Naive thymus-derived CD8-positive, alpha-beta T cell (primary cell): ENCODE data around the gene RALGAPA2. TPM values are rescaled to one million over a fixed set of nuclear protein-coding genes. Genes with fewer than 3 reads are reported as not detected.

Experiments
- ATAC-seq, 2 donors: fragments of 150-1000 bp; cut with Tn5 transposase in 1 of 2; sonication (Bioruptor Pico), chemical (Tn5 transposase) in 1 of 2; 1 replicate in 1 of 2; 2 replicates in 1 of 2; pipeline ENCODE4 v1.10.0; 2021; ENCODE audit warnings: mild to moderate bottlenecking in 2 of 2, moderate library complexity in 2 of 2
- POLR2A ChIA-PET: fragments of 350-600 bp; sonication (Branson Sonifier 250); formaldehyde crosslinking; loops from one replicate; lab custom pipeline; 2021; ENCODE audit warnings: antibody characterized with exemption; lab: Charles Lee
- DNase-seq, 10 donors: peaks; one replicate each; pipeline versions ENCODE4 v3.0.0 to v3.0.0-alpha.2; 2020 to 2022
- H3K27ac Mint-ChIP-seq, 10 donors: one replicate each; pipeline ENCODE4 v1.8.0; 2020 to 2022; ENCODE audit warnings: mild to moderate bottlenecking in 10 of 10, mixed read lengths in 10 of 10, moderate library complexity in 4 of 10, inconsistent platforms in 1 of 10
- H3K27me3 Mint-ChIP-seq, 5 donors: one replicate each; pipeline ENCODE4 v1.8.0; 2021 to 2022; ENCODE audit warnings: mixed read lengths in 5 of 5
- H3K36me3 Mint-ChIP-seq, 3 donors: one replicate each; pipeline ENCODE4 v1.8.0; 2020 to 2022; ENCODE audit warnings: mixed read lengths in 3 of 3, mild to moderate bottlenecking in 2 of 3, inconsistent platforms in 1 of 3
- H3K4me1 Mint-ChIP-seq, 4 donors: one replicate each; pipeline ENCODE4 v1.8.0; 2021 to 2022; ENCODE audit warnings: mixed read lengths in 4 of 4
- H3K4me3 Mint-ChIP-seq, 10 donors: one replicate each; pipeline ENCODE4 v1.8.0; 2020 to 2022; ENCODE audit warnings: mild to moderate bottlenecking in 10 of 10, mixed read lengths in 10 of 10, moderate library complexity in 6 of 10, inconsistent platforms in 1 of 10
- H3K9me3 Mint-ChIP-seq, 9 donors: one replicate each; pipeline ENCODE4 v1.8.0; 2020 to 2022; ENCODE audit warnings: mixed read lengths in 9 of 9, mild to moderate bottlenecking in 3 of 9, inconsistent platforms in 1 of 9, moderate library complexity in 1 of 9
- polyA plus RNA-seq, 3 donors: library from polyadenylated mRNA; unstranded; fragments of 300-500 nt; fragmentation: Illumina TruSeq; gene quantifications; one replicate each; pipeline ENCODE4 v1.2.3, GENCODE V29; 2021
- total RNA-seq, 8 experiments: library from RNA in 2 of 8; stranded (reverse) in 2 of 8; gene quantifications; one replicate each; pipeline ENCODE4 v1.2.3 and lab custom pipeline; 2021 to 2026

Gene RALGAPA2
- total and polyA plus RNA-seq, 5 experiments from 2014 or later, result 4.5 to 32.0 (median 6.8) TPM

DNA sequence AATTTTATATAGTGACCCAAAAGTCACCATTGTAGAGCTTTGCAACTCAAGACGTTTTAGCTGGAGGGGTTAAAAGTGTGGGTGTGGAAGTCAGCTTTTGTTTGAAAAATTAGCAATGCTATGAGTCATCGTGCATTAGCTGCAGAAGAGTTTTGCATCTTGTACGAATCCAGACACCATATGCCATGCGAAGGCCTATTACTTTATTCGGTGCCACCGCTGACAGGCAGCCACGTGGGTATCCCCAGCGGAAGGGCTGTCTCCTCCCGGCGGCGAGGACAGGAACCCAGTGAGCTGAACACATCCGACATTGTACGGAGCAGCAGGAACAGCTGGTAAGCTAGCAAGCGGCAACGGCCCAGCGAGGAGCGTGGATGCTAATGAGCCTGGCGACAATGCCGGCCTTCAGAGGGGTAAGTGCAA, 260.2 kb downstream of the RALGAPA2 start:
- ATAC-seq, result peak; percentile 76 to 77
- Mint-ChIP-seq H3K9me3 (no peaks in the 10 kb centered on the region), H3K36me3 (peaks cover 0 to 42% (median 14%) of the 10 kb centered on the region in 3 donors), H3K27me3 (no peaks in the 10 kb centered on the region), H3K4me1 (peaks cover 6 to 24% (median 20%) of the 10 kb centered on the region in 4 donors), H3K4me3 (peak overlapping the region; percentile 16 to 81 (median 63)), H3K27ac (peak overlapping the region in 4 of 10 donors; percentile 13 to 77 (median 34))
- POLR2A ChIA-PET, result no interaction called here
- peak in 7 of 10 donors; percentile 2 to 32 (median 24) for DNase-seq

DNA sequence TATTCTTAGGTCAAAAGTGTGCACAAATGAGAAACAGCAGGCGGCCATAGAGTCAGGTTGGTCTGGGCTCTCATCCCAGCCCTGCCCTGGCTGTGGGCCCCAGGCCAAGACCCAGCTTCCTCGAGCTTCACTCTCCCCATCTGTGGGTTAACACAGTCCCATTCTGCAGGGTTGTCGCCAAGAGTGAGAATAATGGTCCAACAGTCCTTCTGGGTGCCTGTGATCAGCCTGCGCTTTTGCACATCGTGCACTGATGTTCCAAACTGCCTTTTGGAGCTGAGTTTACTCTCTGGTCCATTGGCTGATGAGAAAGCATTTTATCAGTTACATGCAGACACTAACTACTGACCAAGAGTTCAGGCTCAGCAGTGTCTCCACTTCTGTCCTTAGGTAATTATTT, 261.9 kb downstream of the RALGAPA2 start:
- POLR2A ChIA-PET, result no interaction called here
- no peaks in the 10 kb centered on the region for H3K9me3 Mint-ChIP-seq

DNA sequence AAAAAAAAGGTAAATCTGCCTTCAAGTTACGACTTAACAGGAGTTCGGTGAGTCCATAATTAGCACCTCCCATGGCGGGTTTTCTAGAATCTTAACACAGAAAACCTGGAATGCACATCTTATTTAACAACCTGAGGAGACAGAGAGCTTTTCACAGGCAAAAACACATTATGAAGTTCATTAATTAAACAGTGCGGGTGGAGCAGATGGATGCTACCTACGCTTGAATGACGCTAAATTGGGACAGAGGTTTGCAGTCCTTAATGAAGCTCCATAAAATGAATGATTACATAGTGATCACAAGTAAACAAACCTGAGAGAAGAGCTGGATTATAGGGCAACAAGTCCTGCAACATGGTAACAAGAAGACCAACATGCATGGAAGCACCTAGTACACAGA, 263.6 kb downstream of the RALGAPA2 start:
- H3K36me3 Mint-ChIP-seq, result peaks cover 0 to 21% (median 5%) of the 10 kb centered on the region in 3 donors
- DNase-seq, result no peak
- POLR2A ChIA-PET, result no interaction called here

More for the DNA sequence above, 261.9 kb downstream of the RALGAPA2 start:
- DNase-seq (no peak), ATAC-seq (no peak)
- peaks cover 6 to 24% (median 22%) of the 10 kb centered on the region in 4 donors for H3K4me1 Mint-ChIP-seq
- peaks cover 0 to 26% (median 8%) of the 10 kb centered on the region in 3 donors for H3K36me3 Mint-ChIP-seq
- H3K4me3 Mint-ChIP-seq, result no peak overlapping the region
- no peak overlapping the region for H3K27ac Mint-ChIP-seq
- no peaks in the 10 kb centered on the region for H3K27me3 Mint-ChIP-seq

DNA sequence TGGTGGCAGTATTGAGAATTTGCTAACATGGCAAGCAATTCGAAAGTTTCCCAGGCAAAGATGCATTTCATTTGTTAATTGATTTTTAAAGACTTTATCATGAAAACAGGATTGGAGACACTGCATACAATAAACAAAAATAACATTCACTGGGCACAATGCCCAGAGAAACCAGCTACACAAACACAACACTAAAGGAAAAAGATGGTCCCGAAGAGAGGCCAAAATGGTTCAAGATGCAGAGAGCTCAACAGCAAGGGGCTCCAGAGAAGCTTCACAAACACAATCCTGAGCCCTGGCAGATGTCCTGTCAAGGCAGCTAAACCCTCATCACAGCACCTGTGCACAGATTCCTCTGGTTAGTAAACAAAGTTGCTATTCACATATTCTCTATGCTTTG, 265.2 kb downstream of the RALGAPA2 start:
- no peak for DNase-seq
- H3K36me3 Mint-ChIP-seq, result peaks cover 0 to 20% (median 2%) of the 10 kb centered on the region in 3 donors
- no peak overlapping the region for H3K27ac Mint-ChIP-seq
- H3K27me3 Mint-ChIP-seq, result no peaks in the 10 kb centered on the region
- no peak overlapping the region for H3K4me3 Mint-ChIP-seq
- POLR2A ChIA-PET, result no interaction called here
- peaks cover 3 to 24% (median 10%) of the 10 kb centered on the region in 4 donors for H3K4me1 Mint-ChIP-seq
- H3K9me3 Mint-ChIP-seq, result no peaks in the 10 kb centered on the region
- no peak for ATAC-seq

More for the DNA sequence above, 263.6 kb downstream of the RALGAPA2 start:
- no peak overlapping the region for H3K4me3 Mint-ChIP-seq
- no peak for ATAC-seq
- H3K27me3 Mint-ChIP-seq, result no peaks in the 10 kb centered on the region
- no peak overlapping the region for H3K27ac Mint-ChIP-seq
- no peaks in the 10 kb centered on the region for H3K9me3 Mint-ChIP-seq
- peaks cover 7 to 27% (median 20%) of the 10 kb centered on the region in 4 donors for H3K4me1 Mint-ChIP-seq

DNA sequence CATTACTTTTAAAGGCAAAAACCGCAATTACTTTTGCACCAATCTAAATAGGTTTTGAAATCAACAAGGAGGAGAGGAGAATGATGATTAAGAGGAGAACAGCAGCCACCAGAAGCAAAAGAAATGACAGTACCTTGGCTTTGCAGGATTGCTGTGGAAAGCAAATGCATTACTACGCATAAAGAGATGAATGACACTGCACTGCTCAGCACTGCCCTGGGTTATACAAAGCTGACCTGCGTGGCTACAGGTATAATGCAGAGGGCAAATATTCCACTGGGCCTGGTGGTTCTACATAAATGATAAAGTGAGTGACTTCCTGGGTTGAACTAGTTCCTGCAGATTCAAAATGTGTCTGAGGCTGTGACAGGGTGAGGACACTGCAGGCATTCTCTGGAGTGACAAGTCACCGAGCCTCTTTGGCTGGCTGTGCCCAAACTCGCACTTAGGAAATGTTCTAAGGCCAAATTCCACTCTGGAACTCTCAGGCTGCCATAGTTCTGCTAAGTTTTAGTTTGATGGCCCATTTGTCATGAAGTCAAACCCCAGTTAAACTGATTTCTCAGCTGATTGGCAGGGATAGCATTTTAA, 265.9 kb downstream of the RALGAPA2 start:
- peaks cover 3 to 22% (median 9%) of the 10 kb centered on the region in 4 donors for H3K4me1 Mint-ChIP-seq
- H3K9me3 Mint-ChIP-seq, result no peaks in the 10 kb centered on the region
- no peak overlapping the region for H3K4me3 Mint-ChIP-seq
- peaks cover 0 to 23% (median 2%) of the 10 kb centered on the region in 3 donors for H3K36me3 Mint-ChIP-seq
- H3K27ac Mint-ChIP-seq, result no peak overlapping the region
- DNase-seq, result no peak
- H3K27me3 Mint-ChIP-seq, result no peaks in the 10 kb centered on the region
- POLR2A ChIA-PET, result no interaction called here
- no peak for ATAC-seq

DNA sequence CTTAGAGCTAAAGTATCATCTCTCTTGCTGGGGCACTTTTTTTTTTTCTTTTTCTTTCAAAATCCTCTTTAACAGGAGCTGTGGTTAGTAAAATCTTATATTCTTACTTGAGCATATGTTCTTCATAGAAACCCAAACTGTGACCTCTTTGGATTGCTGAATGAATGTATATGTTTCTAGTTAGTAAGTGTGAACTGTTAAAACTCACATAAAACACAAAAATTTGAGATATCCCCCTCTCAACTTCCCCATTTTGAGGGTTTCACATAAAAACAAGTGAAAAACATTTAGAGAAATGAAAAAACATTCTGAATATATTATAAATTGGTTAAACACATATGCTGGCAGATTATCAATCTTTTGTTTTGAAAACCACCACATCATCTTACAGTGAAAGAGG, 266.4 kb downstream of the RALGAPA2 start:
- POLR2A ChIA-PET, result no interaction called here
- Mint-ChIP-seq H3K27ac (no peak overlapping the region), H3K4me1 (peaks cover 3 to 25% (median 9%) of the 10 kb centered on the region in 4 donors), H3K27me3 (no peaks in the 10 kb centered on the region), H3K4me3 (no peak overlapping the region), H3K9me3 (no peaks in the 10 kb centered on the region), H3K36me3 (peaks cover 0 to 29% (median 7%) of the 10 kb centered on the region in 3 donors)
- DNase-seq (no peak), ATAC-seq (no peak)

DNA sequence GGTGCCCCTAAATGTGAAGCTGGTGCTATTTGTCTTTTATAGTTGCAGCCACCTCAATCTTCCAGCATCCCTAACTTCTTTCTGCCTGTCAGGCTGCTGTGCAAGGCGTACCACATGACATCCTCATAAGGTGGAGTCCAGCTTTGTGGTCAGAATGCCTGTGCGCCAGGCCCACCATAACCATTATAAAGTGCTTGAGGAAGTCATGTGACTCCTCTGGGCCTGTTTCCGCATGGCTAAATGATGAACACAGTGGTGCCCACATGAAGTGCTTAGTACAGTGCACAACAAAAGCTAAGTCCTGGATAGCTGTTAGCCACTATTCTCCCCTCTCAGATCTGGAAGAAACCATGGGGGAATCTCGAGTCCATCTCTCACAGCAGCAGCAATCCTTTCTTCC, 268.9 kb downstream of the RALGAPA2 start:
- no peak for DNase-seq
- no peak overlapping the region for H3K4me3 Mint-ChIP-seq
- peak overlapping the region in 3 of 10 donors; percentile 12 to 27 (median 15) for H3K27ac Mint-ChIP-seq
- no peak for ATAC-seq
- H3K9me3 Mint-ChIP-seq, result no peaks in the 10 kb centered on the region
- H3K27me3 Mint-ChIP-seq, result no peaks in the 10 kb centered on the region
- peaks cover 3 to 25% (median 9%) of the 10 kb centered on the region in 4 donors for H3K4me1 Mint-ChIP-seq
- H3K36me3 Mint-ChIP-seq, result peaks cover 0 to 32% (median 9%) of the 10 kb centered on the region in 3 donors
- POLR2A ChIA-PET, result no interaction called here

DNA sequence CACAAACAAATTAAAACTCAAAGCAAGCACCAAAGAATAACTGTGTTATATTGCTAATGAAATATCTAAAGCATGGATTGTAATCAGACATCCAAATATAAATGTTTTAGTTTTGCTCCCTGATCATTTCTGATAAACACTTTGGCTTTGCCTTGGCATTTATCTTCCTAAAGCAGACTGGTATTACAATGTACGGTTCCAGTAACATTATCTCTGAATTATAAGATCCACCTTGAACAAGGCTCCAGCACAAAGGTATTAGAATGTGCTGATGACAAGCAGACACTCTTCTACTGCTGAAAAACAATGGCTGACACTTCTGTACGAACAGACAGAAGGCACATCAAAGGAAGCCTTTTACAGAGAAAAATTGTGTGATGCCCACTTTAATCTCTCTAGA, 270.0 kb downstream of the RALGAPA2 start:
- DNase-seq (no peak), ATAC-seq (no peak)
- peaks cover 4 to 25% (median 10%) of the 10 kb centered on the region in 4 donors for H3K4me1 Mint-ChIP-seq
- no peaks in the 10 kb centered on the region for H3K9me3 Mint-ChIP-seq
- H3K4me3 Mint-ChIP-seq, result no peak overlapping the region
- H3K27ac Mint-ChIP-seq, result no peak overlapping the region
- H3K27me3 Mint-ChIP-seq, result no peaks in the 10 kb centered on the region
- POLR2A ChIA-PET, result no interaction called here
- peaks cover 4 to 37% (median 16%) of the 10 kb centered on the region in 3 donors for H3K36me3 Mint-ChIP-seq

DNA sequence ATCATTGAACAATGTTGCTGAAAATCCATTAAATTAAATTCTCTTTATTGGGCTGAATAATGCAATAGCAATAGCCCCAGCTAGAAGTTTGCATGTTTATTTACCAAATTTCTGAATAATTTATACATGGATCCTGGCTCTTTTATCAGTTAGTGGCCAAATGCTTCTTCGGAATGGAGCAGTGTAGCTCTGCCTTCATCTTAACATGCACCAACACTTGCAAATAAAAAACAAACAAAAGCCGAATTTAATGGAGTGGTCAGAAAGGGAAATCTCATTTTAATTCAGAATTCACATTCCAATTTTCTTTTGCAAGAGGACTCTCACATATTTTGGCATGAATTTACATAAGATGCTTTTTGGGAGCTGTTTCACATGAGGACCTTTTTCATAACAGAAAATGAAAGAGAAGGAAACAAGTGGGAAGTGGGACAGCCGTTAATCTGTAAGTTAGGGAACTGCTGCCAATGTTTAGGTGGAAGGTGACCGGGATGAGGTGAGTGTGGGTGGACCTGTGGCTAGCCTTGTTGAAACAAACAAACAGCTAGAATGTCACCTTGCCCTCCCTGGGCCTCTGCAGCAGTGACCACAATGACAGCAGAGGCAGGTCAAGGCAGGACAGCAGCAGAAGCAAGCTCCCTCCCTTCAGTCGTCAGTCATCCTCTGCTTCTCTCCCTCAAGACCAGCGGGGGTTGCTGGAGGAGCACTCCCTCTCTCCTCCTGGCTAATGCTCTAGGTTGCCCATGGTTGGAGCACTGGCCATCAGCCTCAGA, 271.4 kb downstream of the RALGAPA2 start:
- no peaks in the 10 kb centered on the region for H3K9me3 Mint-ChIP-seq
- ATAC-seq, result no peak
- H3K27ac Mint-ChIP-seq, result no peak overlapping the region
- no peak for DNase-seq
- H3K27me3 Mint-ChIP-seq, result no peaks in the 10 kb centered on the region
- POLR2A ChIA-PET, result no interaction called here
- peaks cover 5 to 45% (median 25%) of the 10 kb centered on the region in 3 donors for H3K36me3 Mint-ChIP-seq
- H3K4me3 Mint-ChIP-seq, result no peak overlapping the region
- peaks cover 2 to 23% (median 11%) of the 10 kb centered on the region in 4 donors for H3K4me1 Mint-ChIP-seq

DNA sequence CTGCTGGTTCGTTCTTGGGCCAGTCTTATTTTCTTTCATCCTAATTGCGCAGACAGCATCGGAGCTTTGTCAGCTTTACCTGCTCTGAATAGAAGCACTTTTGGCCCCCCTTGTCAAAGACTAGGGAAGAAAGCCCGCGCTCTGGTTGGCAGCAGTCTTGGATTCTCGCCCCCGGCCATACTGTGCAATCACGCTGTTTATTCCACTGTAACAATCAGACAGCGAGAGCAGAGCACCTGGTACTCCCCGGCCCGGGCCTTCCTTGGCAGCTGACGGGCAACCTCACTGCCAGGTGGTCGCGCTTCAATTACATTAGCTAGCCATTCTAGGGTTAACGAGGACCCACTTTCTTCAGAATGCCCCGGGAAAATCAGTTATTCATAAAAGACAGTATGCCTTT, 272.0 kb downstream of the RALGAPA2 start:
- ATAC-seq (no peak), DNase-seq (no peak)
- POLR2A ChIA-PET, result no interaction called here
- H3K4me1 Mint-ChIP-seq, result peaks cover 2 to 23% (median 11%) of the 10 kb centered on the region in 4 donors
- H3K27ac Mint-ChIP-seq, result no peak overlapping the region
- no peaks in the 10 kb centered on the region for H3K27me3 Mint-ChIP-seq
- H3K4me3 Mint-ChIP-seq, result no peak overlapping the region
- peaks cover 5 to 47% (median 26%) of the 10 kb centered on the region in 3 donors for H3K36me3 Mint-ChIP-seq
- no peaks in the 10 kb centered on the region for H3K9me3 Mint-ChIP-seq

DNA sequence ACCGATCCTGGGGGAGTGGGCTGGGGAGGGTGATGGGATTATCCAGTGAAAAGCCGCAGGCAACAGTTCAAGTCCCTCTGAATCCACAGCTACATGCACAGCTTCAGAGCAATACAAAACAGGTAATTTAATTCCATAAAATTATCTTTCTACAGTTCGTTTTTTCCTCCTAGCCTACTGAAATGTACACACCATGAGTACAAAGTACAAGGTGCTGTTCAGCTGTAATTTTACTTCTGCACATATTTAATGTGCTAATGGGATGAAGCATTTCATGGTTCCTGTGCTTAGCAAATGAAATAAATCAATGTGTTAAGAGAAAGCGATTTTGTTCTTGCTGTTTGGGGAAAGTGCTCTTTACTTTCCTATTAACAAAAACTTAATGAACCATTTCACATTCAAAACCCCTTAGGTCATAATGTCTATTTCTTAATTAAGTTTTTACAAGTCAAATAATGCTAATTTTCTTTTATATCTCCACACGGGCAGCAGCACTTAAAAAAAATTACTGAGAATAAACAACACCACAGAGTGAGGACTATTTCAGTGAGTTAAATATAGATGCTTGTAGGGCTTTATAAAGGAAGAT, 272.7 kb downstream of the RALGAPA2 start:
- DNase-seq (no peak), ATAC-seq (no peak)
- peaks cover 2 to 23% (median 11%) of the 10 kb centered on the region in 4 donors for H3K4me1 Mint-ChIP-seq
- H3K4me3 Mint-ChIP-seq, result no peak overlapping the region
- peaks cover 5 to 51% (median 26%) of the 10 kb centered on the region in 3 donors for H3K36me3 Mint-ChIP-seq
- no peaks in the 10 kb centered on the region for H3K27me3 Mint-ChIP-seq
- POLR2A ChIA-PET, result no interaction called here
- no peaks in the 10 kb centered on the region for H3K9me3 Mint-ChIP-seq
- H3K27ac Mint-ChIP-seq, result no peak overlapping the region

DNA sequence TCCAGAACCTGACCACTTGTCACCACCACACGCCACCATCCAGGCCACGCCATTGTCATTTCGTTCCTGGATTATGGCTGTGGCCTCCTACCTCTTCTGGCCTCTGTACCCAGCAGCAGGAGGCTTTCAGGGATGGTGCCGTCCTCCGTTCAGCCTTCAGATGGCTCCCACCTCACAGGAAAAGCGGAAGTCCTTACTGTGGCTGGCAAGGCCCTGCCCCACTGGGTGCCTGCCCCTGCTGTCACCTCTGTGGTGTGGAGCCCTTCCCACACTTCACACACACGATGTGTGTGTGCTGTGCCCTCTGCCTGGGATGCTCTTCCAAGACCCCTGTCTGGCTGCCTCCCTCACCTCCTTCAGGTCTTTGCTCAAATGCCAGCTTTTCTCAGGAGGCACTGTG, 275.1 kb downstream of the RALGAPA2 start:
- H3K27ac Mint-ChIP-seq, result peak overlapping the region in 1 of 10 donors; percentile 65
- no peaks in the 10 kb centered on the region for H3K9me3 Mint-ChIP-seq
- H3K4me1 Mint-ChIP-seq, result peaks cover 0 to 8% (median 2%) of the 10 kb centered on the region in 4 donors
- no peak for ATAC-seq
- DNase-seq, result no peak
- H3K27me3 Mint-ChIP-seq, result no peaks in the 10 kb centered on the region
- H3K4me3 Mint-ChIP-seq, result no peak overlapping the region
- peaks cover 5 to 59% (median 37%) of the 10 kb centered on the region in 3 donors for H3K36me3 Mint-ChIP-seq
- POLR2A ChIA-PET, result no interaction called here

DNA sequence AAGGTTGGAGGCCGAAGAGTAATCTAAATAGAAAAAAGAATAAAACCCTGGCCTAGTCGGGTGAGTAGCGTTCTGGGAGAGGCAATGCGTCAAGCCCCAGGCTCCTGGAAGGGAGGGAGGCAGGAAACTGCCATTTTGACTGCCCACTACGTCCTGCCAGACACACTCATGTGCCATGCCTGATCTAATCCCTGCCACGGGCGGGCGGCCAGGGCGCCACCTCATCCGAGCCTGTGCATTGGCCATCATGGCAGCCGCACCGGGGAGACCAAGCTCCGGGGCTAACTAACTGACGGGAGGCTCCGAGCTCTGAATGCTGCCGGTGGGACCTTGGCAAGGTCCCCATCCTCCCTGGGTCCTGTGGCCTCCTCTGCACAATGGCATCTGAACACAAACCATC, 275.8 kb downstream of the RALGAPA2 start:
- ATAC-seq (no peak), DNase-seq (no peak)
- H3K36me3 Mint-ChIP-seq, result peaks cover 5 to 59% (median 37%) of the 10 kb centered on the region in 3 donors
- H3K4me1 Mint-ChIP-seq, result peaks cover 0 to 8% (median 2%) of the 10 kb centered on the region in 4 donors
- peak overlapping the region in 1 of 10 donors; percentile 69 for H3K27ac Mint-ChIP-seq
- H3K9me3 Mint-ChIP-seq, result no peaks in the 10 kb centered on the region
- POLR2A ChIA-PET, result no interaction called here
- no peak overlapping the region for H3K4me3 Mint-ChIP-seq
- no peaks in the 10 kb centered on the region for H3K27me3 Mint-ChIP-seq
